GM18498 (cell line): ENCODE results near the gene TMEM45A.
"Not testable (repeated sequence)": the region's sequence is repeated elsewhere in the genome, so short reads cannot be mapped to it uniquely, and the experiment has no call there.

ENCODE experiments used
- ATAC-seq: cut with Tn5 transposase; IDR thresholded peaks from one replicate; pipeline ENCODE4 v1.9.1; 2021; ENCODE audit warnings: mild to moderate bottlenecking, moderate library complexity; ENCODE audit not compliant: unreplicated experiment

TMEM45A gene

GRCh38 chr3:100482176-100482575 lies 10.2 kb upstream of the TMEM45A start:
- no peak for ATAC-seq

- ATAC-seq = no peak
Measured at GRCh38 chr3:100483529-100483928, 8.9 kb upstream of the TMEM45A start.

DNA sequence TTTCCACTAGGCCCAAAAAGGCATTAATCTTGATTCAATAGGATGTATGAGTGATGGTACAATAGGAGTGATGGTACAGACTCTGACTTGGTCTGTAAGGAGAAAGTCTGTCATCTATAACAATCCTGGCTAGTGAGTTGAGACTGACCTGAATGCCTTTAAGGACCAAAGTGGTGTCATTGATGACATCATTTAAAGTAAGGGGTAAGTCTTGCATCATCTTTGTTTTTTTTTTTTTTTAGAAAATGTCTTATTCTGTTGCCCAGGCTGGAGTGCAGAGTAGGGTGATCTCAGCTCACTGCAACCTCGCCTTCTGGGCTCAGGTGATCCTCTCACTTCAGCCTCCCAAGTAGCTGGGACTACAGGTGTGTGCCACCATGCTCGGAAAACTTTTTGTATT lies 5.6 kb upstream of the TMEM45A start:
- ATAC-seq = no peak

DNA sequence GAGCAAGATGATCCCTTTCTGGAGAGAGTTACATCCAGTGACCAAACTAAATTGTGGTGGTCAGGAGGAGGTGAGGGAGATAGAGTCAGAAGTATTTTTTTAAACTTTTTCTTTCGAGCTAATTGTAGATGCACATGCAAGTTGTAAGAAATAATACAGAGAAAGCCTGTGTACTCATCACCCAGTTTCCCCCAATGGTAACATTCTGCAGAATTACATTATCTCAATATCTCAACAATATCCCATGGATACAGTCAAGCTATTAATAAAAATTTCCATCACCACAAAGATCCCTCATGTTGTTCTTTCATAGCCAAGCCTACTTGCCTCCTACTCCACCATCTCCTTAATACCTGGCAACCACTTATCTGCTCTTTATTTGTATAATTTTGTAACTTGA lies 3.3 kb upstream of the TMEM45A start:
- no peak for ATAC-seq

GRCh38 chr3:100496711-100497261 lies 4.4 kb downstream of the TMEM45A start:
- ATAC-seq = peak; percentile 53

DNA sequence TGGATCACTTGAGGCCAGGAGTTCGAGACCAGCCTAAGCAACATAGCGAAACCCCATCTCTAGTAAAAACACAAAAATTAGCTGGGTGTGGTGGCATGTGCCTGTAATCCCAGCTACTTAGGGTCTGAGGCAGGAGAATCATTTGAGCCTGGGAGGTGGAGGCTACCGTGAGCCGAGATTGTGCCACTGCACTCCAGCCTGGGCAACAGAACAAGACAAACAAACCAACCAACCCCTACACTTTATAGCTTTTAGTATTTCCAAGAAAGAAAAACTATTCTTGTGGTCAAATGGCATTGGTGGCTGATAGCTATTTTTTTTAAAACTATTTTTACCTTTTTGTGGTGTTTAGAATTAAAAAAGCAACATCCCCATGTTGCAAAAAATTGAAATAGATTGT lies 7.2 kb downstream of the TMEM45A start:
- ATAC-seq = no peak

- no peak for ATAC-seq
Measured at GRCh38 chr3:100500320-100500880, 8.0 kb downstream of the TMEM45A start.

- peak; percentile 81 for ATAC-seq
Measured at GRCh38 chr3:100503448-100503847, 11.0 kb downstream of the TMEM45A start.

- peak; percentile 54 for ATAC-seq
Measured at GRCh38 chr3:100506355-100506754, 13.9 kb downstream of the TMEM45A start.

- not testable (repeated sequence) for ATAC-seq
Measured at GRCh38 chr3:100509818-100510217, 17.4 kb downstream of the TMEM45A start.

GRCh38 chr3:100516232-100516631 lies 23.8 kb downstream of the TMEM45A start:
- ATAC-seq = no peak

GRCh38 chr3:100516838-100517237 lies 24.4 kb downstream of the TMEM45A start:
- no peak for ATAC-seq

GRCh38 chr3:100517276-100517675 lies 24.9 kb downstream of the TMEM45A start:
- ATAC-seq = no peak

GRCh38 chr3:100518244-100518643 lies 25.8 kb downstream of the TMEM45A start:
- ATAC-seq = no peak

- no peak for ATAC-seq
Measured at GRCh38 chr3:100518983-100519382, 26.6 kb downstream of the TMEM45A start.

DNA sequence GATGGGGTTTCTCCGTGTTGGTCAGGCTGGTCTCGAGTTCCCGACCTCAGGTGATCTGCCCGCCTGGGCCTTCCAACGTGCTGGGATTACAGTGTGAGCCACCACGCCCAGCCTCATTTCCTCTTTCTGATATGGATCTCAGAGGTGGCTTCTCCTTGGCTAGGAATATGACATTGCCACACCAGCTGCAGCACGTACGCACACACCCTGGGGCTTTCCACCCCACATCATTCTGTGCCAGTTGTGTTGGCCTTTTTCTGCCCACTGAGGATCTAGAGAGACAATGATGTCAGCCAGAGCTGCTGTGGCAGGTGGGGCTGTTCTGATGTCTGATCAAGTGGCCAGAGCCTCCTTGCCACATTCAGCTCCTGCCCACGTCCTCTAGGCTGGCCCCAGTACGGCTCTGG lies 29.0 kb downstream of the TMEM45A start:
- ATAC-seq = peak; percentile 65

- no peak for ATAC-seq
Measured at GRCh38 chr3:100522125-100522524, 29.7 kb downstream of the TMEM45A start.

GRCh38 chr3:100523050-100523760 lies 30.8 kb downstream of the TMEM45A start:
- no peak for ATAC-seq

- no peak for ATAC-seq
Measured at GRCh38 chr3:100525753-100526612, 33.6 kb downstream of the TMEM45A start.

DNA sequence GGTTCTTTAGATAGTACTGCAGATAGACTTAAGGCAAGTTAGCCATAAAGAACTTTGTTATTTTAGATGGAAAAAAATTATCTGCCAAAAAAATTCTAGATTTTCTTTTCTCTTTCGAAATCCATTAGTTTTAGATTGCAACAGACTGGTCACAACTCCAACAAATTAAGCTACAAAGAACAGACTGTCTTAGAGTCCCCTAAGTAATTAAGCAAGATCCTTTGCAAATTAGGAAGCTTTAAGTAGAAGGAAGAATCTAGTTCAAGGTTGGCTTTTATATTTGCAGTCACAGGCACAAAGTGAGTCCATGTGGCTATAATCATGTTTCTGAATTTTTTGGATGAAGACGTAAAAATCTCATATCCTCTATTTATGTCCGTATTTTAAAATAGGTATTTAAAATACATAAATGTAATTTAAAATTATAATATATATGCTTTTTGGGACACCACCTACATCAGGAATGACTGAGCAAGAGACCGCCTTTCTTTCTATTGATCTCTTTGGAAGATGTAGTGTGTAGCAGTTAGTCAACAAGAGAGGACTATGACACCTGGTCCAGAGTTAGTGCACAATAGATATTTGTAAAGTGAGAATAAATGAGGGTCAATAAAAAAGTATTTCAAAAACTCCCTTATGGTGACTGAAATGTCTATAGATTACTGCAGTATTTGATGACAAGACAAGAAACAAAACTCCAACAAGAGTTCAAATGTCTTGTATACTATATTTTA lies 34.4 kb downstream of the TMEM45A start:
- ATAC-seq = no peak

DNA sequence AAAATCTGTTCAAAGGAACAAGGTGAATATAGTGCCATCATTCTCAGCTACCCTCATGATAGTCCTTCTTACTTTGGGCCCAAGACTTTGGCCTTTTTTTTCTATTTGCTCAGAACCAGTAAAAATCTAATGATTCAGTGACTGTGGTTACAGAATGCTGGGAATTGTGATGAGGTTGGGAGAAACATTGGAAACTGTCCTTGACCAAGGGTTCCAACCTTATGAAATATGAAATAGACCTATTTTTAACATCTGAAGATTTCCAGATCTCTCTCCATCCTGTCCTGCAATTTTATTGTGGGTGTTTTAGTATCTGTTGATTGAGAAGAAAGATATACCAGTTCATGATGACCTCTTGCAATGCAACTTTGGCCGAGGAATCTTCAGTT lies 34.9 kb downstream of the TMEM45A start:
- ATAC-seq = no peak
